ENCODE data around the gene MOGAT3.

The MOGAT3 gene, protein sequence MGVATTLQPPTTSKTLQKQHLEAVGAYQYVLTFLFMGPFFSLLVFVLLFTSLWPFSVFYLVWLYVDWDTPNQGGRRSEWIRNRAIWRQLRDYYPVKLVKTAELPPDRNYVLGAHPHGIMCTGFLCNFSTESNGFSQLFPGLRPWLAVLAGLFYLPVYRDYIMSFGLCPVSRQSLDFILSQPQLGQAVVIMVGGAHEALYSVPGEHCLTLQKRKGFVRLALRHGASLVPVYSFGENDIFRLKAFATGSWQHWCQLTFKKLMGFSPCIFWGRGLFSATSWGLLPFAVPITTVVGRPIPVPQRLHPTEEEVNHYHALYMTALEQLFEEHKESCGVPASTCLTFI

DNA sequence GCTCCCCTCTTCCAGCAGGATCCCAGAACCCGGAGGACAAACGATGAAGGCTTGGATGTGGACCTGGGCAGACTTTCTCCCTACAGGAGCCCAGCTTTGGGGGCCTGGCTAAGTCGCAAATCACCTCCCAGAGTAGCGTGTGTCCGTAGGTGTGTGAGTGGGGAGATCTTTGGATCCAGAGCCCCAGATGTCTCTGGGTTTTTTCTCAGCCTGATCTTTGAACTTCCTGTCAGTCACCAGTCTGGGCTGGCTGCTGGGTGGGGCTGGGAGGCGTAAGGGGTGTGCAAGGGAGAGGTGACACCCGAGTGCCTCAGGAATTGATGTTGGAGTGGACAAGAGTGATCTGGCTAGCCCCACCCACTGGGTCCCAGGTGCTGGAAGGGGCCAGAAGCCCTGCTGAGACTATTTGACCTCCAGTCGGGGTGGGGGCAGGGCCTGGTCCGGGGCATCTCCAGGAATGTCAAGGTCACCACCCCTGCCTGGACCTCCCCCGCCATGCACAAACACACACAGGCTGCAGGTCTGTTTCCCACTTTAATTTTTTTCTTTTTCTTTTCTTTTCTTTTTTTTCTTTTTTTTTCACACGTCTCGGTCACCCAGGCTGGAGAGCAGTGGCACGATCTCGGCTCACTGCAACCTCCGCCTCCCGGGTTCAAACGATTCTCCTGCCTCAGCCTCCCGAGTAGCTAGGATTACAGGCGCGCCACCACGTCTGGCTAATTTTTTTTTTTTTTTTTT is at the start of gene MOGAT3:
Gene MOGAT3 (minus strand): TSS at position 175 of the 738 bp plus-strand sequence. CDS start 182 bp downstream, outside the sequence.
- DNase-seq (ENCODE audit: low read depth in 4 of 4, low spot score in 1 of 4), result no peak

GRCh38 chr7:101250324-101250723 is 49.5 kb upstream of the MOGAT3 start:
- DNase-seq (ENCODE audit: low read depth in 4 of 4, low spot score in 1 of 4), result no peak

DNA sequence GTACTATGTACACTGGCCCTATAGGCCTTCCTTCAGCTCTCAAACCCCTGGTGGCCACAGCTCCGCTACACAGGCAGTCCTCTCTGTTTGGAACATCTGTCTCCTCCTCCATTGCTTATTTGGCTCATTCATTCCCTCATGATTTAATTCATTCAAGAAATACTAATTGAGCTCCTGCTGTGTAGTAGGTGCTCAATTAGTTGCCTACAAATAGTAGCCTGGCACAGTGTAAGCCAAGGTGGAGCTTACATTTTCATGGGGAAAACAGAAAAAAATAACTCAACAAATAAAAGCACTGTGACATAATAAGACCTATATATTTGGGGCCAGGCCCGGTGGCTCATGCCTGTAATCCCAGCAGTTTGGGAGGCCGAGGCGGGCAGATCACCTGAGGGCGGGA is 47.4 kb upstream of the MOGAT3 start:
- no peak for DNase-seq (ENCODE audit: low read depth in 4 of 4, low spot score in 1 of 4)

- DNase-seq (ENCODE audit: low read depth in 4 of 4, low spot score in 1 of 4), result no peak
Observed at GRCh38 chr7:101245147-101245668, 44.4 kb upstream of the MOGAT3 start.

GRCh38 chr7:101244375-101245146 is 43.7 kb upstream of the MOGAT3 start, which contains the start of gene FIS1:
TSS of gene FIS1 (minus strand) at chr7:101245081. CDS start at chr7:101245004, 77 bp downstream.
- DNase-seq (ENCODE audit: low read depth in 4 of 4, low spot score in 1 of 4), result peak; percentile 86 to 92 (median 90)

DNA sequence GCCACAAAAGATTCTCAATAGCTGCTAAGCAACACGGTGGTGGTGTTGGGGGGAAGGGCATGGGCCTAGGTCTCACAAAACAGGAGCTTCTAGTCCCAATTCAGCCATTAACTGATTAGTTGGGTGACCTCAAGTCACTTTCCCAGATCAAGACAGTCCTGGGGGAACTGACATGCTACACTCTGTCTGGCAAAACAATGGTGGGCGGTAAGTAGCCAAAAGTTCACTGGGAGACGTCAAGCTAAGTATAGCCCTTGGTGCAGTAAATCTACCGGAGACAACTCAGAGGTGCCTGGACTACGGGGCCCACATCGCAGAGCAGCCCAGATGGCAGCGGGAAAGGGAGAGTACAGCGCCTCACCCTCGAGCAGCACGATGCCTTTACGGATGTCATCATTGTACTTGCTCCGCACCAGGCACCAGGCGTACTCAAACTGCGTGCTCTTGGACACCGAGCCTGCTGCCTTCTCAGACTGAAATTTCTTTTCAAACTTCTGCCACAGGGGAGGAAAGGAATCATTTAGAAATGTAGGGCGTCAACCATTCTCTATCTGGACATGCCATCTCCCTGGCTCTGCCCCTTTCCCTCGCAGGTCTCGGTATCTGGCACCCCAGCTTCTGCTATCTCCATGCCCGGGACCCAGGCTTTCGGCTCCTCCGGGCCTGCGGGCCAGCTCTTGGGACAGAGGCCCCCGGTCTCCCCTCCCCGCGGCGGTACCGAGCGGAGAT is 43.0 kb upstream of the MOGAT3 start:
- no peak for DNase-seq (ENCODE audit: low read depth in 4 of 4, low spot score in 1 of 4)

DNA sequence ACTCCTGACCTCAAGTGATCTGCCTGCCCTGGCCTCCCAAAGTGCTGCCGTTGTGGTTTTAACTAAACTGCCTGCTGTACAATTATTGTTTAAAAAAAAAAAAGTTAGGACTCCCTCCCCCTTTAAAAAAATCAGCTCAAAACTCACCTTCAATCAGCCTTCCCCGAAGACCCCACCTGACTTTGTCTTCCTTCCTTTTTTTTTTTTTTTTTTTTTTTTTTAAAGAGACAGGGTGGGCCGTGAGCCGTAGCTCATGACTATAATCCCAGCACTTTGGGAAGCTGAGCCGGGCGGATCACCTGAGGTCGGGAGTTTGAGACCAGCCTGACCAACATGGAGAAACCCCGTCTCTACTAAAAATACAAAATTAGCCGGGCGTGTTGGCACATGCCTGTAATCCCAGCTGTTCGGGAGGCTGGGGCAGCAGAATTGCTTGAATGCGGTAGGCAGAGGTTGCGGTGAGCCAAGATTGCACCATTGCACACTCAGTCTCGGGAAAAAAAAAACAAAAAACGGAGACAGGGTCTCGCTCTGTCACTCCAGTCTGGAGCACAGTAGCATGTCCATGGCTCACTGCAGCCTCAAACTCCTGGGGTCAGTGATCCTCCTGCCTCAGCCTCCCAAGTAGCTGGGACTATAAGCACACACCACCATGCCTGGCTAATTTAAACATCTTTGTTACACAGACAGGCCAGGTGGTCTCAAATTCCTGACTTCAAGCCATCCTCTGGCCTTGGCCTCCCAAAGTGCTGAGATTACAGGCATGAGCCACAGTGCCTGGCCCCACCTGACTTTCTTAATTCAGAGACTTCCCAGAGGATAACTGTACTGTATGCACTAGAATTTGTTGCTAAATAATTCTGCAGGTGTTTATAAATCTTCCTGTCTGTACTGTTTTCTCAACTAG is 40.9 kb upstream of the MOGAT3 start:
- no peak for DNase-seq (ENCODE audit: low read depth in 4 of 4, low spot score in 1 of 4)

DNA sequence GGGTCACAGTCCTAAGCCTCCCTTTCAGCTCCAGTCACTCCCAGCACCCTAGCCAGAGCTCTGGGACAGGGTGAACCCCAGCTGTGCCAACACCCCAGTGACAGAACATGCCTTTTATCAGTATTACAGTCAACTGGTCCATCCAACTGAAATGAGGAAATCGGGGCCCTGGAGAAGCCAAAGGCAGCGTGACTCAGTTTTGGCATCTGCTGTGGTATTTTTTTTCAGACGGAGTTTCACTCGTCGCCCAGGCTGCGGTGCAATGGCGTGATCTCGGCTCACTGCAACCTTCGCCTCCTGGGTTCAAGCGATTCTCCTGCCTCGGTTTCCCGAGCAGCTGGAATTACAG is 40.2 kb upstream of the MOGAT3 start:
- DNase-seq (ENCODE audit: low read depth in 4 of 4, low spot score in 1 of 4), result no peak

DNA sequence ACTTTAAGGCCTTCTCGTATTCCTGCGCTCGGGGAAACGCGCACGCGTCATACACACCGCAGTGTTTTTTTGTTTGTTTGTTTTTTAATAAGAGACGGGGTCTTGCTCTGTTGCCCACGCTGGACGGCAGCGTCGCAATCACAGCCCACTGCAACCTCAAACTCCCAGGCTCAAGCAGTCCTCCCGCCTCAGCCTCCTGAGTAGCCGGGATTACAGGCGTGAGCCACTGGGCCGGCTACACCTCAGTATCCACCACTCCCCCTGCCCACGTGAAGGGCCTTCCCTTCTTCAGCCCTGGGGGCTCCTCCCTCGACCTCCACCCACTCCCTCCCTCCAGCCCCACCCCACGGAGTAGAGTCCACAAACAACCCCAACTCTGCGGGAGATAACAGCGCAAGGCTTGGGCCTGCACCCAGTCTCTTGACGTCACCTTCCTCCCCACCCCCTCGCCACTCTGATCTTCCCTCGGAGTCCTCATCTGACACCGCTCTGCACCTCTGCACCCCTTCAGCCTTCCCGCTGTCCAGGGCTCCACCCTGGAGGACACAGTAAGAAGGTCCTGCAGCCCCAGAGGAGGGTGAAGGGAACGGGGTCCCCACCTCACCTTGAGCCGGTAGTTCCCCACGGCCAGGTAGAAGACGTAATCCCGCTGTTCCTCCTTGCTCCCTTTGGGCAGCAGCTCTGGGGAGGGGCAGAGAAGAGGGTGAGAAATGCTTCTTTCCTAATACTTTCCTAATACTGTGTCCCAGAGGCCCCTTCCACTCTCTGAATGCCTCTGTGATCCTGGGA is 39.6 kb upstream of the MOGAT3 start:
- DNase-seq (ENCODE audit: low read depth in 4 of 4, low spot score in 1 of 4), result no peak

DNA sequence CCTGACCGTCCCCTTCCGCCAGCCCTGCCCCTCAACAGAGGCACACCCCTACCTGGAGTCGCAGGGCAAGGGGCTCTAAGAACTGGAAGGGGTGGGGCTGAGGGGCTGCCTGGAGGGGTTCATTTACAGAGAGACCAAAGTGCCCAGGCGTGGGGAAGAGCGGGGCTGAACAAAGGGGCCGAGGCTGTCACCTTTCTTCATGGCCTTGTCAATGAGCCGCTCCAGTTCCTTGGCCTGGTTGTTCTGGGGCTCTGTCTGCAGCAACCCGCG is 39.0 kb upstream of the MOGAT3 start:
- no peak for DNase-seq (ENCODE audit: low read depth in 4 of 4, low spot score in 1 of 4)

- DNase-seq (ENCODE audit: low read depth in 4 of 4, low spot score in 1 of 4), result no peak
Observed at GRCh38 chr7:101239191-101239950, 38.5 kb upstream of the MOGAT3 start.

DNA sequence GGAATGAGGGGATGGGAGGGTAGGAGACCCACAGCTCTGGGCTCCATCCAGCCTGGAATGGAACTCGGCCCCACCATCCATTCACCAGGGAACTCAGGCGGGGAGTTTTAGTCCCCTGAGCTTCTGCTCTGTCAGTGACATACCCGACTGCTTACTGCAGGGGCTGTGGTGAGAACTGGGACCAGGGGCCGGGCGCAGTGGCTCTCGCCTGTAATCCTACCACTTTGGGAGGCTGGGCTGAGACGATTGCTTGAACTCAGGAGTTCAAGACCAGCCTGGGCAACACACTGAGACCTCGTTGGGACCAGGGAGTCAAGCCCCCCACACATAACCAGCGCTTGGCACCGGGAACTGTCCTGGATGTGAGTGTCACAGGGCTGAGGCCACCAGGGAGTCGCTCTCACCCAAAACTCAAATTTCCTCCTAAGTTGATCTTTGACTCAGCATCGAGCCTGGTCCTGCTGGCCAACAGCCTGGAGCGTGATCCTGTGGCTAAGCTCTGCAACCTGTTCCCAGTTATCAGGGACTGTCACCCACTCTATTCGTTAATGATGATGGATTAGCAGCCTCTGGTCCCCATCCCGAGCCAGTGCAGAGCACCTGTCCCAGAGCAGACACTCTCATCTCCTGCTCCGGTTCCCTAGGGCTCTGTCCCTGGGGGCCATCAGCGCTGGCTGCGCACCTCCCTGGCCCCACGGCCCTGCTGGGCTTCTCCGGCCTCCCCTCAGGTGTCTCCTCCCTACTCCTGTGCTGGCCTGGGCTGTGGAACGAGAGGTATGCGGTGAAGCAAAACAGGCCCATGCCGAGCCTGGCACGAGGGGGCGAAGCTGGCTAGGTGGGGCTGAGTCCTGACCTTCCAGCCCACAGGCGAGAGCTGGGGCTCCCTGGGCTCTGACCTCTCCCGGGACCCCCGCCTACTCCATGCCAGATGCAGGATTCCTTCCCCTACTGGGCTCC is 37.7 kb upstream of the MOGAT3 start:
- DNase-seq (ENCODE audit: low read depth in 4 of 4, low spot score in 1 of 4), result no peak

- DNase-seq (ENCODE audit: low read depth in 4 of 4, low spot score in 1 of 4), result no peak
Observed at GRCh38 chr7:101237206-101238067, 36.6 kb upstream of the MOGAT3 start, which contains the start of gene CLDN15. TSS of gene CLDN15 (minus strand) at chr7:101237802. CDS start at chr7:101237581, 221 bp downstream.

DNA sequence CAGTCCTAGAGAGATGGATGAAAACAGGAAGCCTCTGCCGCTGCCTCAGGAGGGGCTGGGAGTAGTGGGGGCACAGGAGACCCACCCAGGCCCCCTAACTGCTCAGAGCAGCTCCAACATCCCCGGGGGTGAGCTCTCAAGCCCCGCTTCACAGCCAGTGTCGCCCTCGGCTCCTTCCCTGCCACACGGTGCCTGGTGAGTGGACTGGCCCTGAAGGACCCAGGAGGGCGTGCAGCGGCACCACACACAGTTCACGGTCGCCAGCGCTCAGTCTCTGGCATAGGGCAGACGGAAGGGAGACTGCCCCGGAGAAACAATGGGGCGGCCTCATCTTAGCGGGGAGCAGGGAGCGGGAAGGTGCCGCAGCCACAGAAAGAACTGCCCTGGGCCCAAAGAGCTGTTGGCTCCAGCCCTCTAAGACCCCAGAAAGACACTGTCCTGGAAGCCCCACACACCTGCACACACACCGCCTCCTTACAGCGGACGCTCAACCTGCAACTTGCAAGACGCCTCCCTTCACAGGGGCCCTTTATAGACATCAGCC is 35.5 kb upstream of the MOGAT3 start:
- no peak for DNase-seq (ENCODE audit: low read depth in 4 of 4, low spot score in 1 of 4)

DNA sequence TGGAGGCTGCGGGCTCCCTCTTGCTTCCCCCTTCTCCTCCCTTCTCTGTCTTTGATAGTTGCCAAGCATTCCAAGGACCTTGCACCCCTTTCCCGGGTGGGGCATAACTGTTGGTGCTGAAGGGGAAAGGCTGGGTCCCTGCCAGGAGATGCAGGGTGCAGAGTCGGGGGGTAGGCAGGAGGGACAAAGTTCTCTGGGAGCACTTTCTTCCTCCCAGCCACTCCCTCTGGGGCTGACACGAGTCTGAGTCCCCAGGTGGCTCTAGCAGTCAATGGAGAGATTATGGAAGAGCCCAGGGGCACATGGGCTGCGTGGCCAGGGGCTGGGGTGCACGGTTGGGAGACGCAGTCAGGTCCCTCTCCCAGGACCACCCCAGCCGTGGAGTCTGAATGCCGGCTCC is 34.7 kb upstream of the MOGAT3 start:
- no peak for DNase-seq (ENCODE audit: low read depth in 4 of 4, low spot score in 1 of 4)

DNA sequence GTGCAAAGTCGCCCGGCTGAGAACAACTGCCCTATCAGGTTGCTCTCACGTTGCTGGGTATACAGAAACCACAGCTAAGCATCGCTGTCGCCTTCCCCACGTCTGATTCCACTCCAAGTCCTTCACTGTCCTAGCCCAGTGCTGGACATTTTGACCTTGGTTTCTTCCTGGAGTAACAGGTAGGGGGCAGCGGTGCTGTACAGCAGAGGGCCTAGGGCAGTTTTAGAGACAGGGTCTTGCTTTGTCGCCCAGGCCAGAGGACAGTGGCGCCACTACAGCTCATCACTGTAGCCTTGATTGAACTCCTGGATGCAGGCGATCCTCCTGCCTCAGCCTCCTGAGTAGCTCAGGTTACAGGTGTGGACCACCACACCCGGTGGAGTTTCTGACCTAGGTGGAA is 34.2 kb upstream of the MOGAT3 start:
- no peak for DNase-seq (ENCODE audit: low read depth in 4 of 4, low spot score in 1 of 4)

All from stimulated activated CD4-positive, alpha-beta T cell treated with anti-CD3 and anti-CD28 coated beads, Interleukin-1b, Interleukin-23, amount 100 ng/mL, for 24 hours (primary cell).